ENCODE measurements around the gene TFDP2.
"Not testable (repeated sequence)": the region's sequence is repeated elsewhere in the genome, so short reads cannot be mapped to it uniquely, and the experiment has no call there.

TFDP2 gene

GRCh38 chr3:142026333-142026732, 123.0 kb downstream of the TFDP2 start:
- no peaks in the 10 kb centered on the region for H3K27me3 ChIP-seq (ENCODE audit: insufficient read depth, low read length)
- H3K4me3 ChIP-seq (ENCODE audit: low read depth, low read length): peak overlapping the region; percentile 86; the same call in 1 of the 2 replicates
- H3K27ac ChIP-seq (ENCODE audit: low read depth, low read length): no peak overlapping the region

GRCh38 chr3:142022381-142022780, 127.0 kb downstream of the TFDP2 start:
- Histone ChIP-seq H3K4me1 (ENCODE audit: control insufficient read depth, insufficient read depth, low read length, unreplicated experiment) (peaks cover 16% of the 10 kb centered on the region), H3K36me3 (ENCODE audit: insufficient read depth, low read length) (no peaks in the 10 kb centered on the region; the same call in 1 of the 2 replicates), H3K4me3 (ENCODE audit: low read depth, low read length) (no peak overlapping the region)

More at GRCh38 chr3:142026333-142026732, 123.0 kb downstream of the TFDP2 start:
- Histone ChIP-seq H2AFZ (ENCODE audit: low read length, unreplicated experiment) (no peak overlapping the region), H3K4me1 (ENCODE audit: control insufficient read depth, insufficient read depth, low read length, unreplicated experiment) (peaks cover 7% of the 10 kb centered on the region), H3K79me2 (ENCODE audit: control insufficient read depth, insufficient read depth, low read length, unreplicated experiment) (peaks cover 7% of the 10 kb centered on the region), H3K36me3 (ENCODE audit: insufficient read depth, low read length) (no peaks in the 10 kb centered on the region; the same call in 1 of the 2 replicates)

GRCh38 chr3:142021127-142021526, 128.2 kb downstream of the TFDP2 start:
- H3K79me2 ChIP-seq (ENCODE audit: control insufficient read depth, insufficient read depth, low read length, unreplicated experiment): peaks cover 2% of the 10 kb centered on the region
- no peaks in the 10 kb centered on the region; the same call in 1 of the 2 replicates for H3K36me3 ChIP-seq (ENCODE audit: insufficient read depth, low read length)
- no peak overlapping the region for H3K27ac ChIP-seq (ENCODE audit: low read depth, low read length)
- no peak overlapping the region for H2AFZ ChIP-seq (ENCODE audit: low read length, unreplicated experiment)
- no peaks in the 10 kb centered on the region for H3K27me3 ChIP-seq (ENCODE audit: insufficient read depth, low read length)
- no peak overlapping the region for H3K4me3 ChIP-seq (ENCODE audit: low read depth, low read length)
- H3K4me1 ChIP-seq (ENCODE audit: control insufficient read depth, insufficient read depth, low read length, unreplicated experiment): peaks cover 9% of the 10 kb centered on the region

More at GRCh38 chr3:142022381-142022780, 127.0 kb downstream of the TFDP2 start:
- no peak overlapping the region for H2AFZ ChIP-seq (ENCODE audit: low read length, unreplicated experiment)
- H3K79me2 ChIP-seq (ENCODE audit: control insufficient read depth, insufficient read depth, low read length, unreplicated experiment): peaks cover 5% of the 10 kb centered on the region
- no peaks in the 10 kb centered on the region for H3K27me3 ChIP-seq (ENCODE audit: insufficient read depth, low read length)
- no peak overlapping the region for H3K27ac ChIP-seq (ENCODE audit: low read depth, low read length)

- peaks cover 2% of the 10 kb centered on the region for H3K79me2 ChIP-seq (ENCODE audit: control insufficient read depth, insufficient read depth, low read length, unreplicated experiment)
- H3K4me3 ChIP-seq (ENCODE audit: low read depth, low read length): no peak overlapping the region
- H3K36me3 ChIP-seq (ENCODE audit: insufficient read depth, low read length): no peaks in the 10 kb centered on the region; the same call in 1 of the 2 replicates
- no peak overlapping the region for H2AFZ ChIP-seq (ENCODE audit: low read length, unreplicated experiment)
- peak overlapping the region; percentile 16; the same call in 1 of the 2 replicates for H3K27ac ChIP-seq (ENCODE audit: low read depth, low read length)
- peaks cover 9% of the 10 kb centered on the region for H3K4me1 ChIP-seq (ENCODE audit: control insufficient read depth, insufficient read depth, low read length, unreplicated experiment)
- no peaks in the 10 kb centered on the region for H3K27me3 ChIP-seq (ENCODE audit: insufficient read depth, low read length)
Measured at GRCh38 chr3:142019794-142020320, 129.5 kb downstream of the TFDP2 start.

- Histone ChIP-seq H3K36me3 (ENCODE audit: insufficient read depth, low read length) (no peaks in the 10 kb centered on the region), H3K4me3 (ENCODE audit: low read depth, low read length) (no peak overlapping the region), H3K27ac (ENCODE audit: low read depth, low read length) (no peak overlapping the region), H3K27me3 (ENCODE audit: insufficient read depth, low read length) (no peaks in the 10 kb centered on the region), H3K4me1 (ENCODE audit: control insufficient read depth, insufficient read depth, low read length, unreplicated experiment) (no peaks in the 10 kb centered on the region), H3K79me2 (ENCODE audit: control insufficient read depth, insufficient read depth, low read length, unreplicated experiment) (no peaks in the 10 kb centered on the region), H2AFZ (ENCODE audit: low read length, unreplicated experiment) (no peak overlapping the region)
Measured at GRCh38 chr3:142013993-142014392, 135.4 kb downstream of the TFDP2 start.

GRCh38 chr3:142013326-142013980, 135.9 kb downstream of the TFDP2 start:
- Histone ChIP-seq H3K79me2 (ENCODE audit: control insufficient read depth, insufficient read depth, low read length, unreplicated experiment) (no peaks in the 10 kb centered on the region), H3K27ac (ENCODE audit: low read depth, low read length) (no peak overlapping the region), H3K4me3 (ENCODE audit: low read depth, low read length) (no peak overlapping the region), H3K27me3 (ENCODE audit: insufficient read depth, low read length) (no peaks in the 10 kb centered on the region), H3K4me1 (ENCODE audit: control insufficient read depth, insufficient read depth, low read length, unreplicated experiment) (no peaks in the 10 kb centered on the region), H2AFZ (ENCODE audit: low read length, unreplicated experiment) (no peak overlapping the region), H3K36me3 (ENCODE audit: insufficient read depth, low read length) (no peaks in the 10 kb centered on the region)

GRCh38 chr3:142009029-142009428, 140.3 kb downstream of the TFDP2 start:
- H3K4me3 ChIP-seq (ENCODE audit: low read depth, low read length): no peak overlapping the region
- no peaks in the 10 kb centered on the region for H3K27me3 ChIP-seq (ENCODE audit: insufficient read depth, low read length)
- H3K36me3 ChIP-seq (ENCODE audit: insufficient read depth, low read length): peaks cover 4% of the 10 kb centered on the region; the same call in 1 of the 2 replicates
- no peaks in the 10 kb centered on the region for H3K79me2 ChIP-seq (ENCODE audit: control insufficient read depth, insufficient read depth, low read length, unreplicated experiment)
- H2AFZ ChIP-seq (ENCODE audit: low read length, unreplicated experiment): no peak overlapping the region
- H3K4me1 ChIP-seq (ENCODE audit: control insufficient read depth, insufficient read depth, low read length, unreplicated experiment): no peaks in the 10 kb centered on the region
- no peak overlapping the region for H3K27ac ChIP-seq (ENCODE audit: low read depth, low read length)

- Histone ChIP-seq H3K79me2 (ENCODE audit: control insufficient read depth, insufficient read depth, low read length, unreplicated experiment) (no peaks in the 10 kb centered on the region), H3K4me3 (ENCODE audit: low read depth, low read length) (no peak overlapping the region), H2AFZ (ENCODE audit: low read length, unreplicated experiment) (no peak overlapping the region), H3K36me3 (ENCODE audit: insufficient read depth, low read length) (peaks cover 4% of the 10 kb centered on the region; the same call in 1 of the 2 replicates), H3K27ac (ENCODE audit: low read depth, low read length) (no peak overlapping the region), H3K4me1 (ENCODE audit: control insufficient read depth, insufficient read depth, low read length, unreplicated experiment) (no peaks in the 10 kb centered on the region), H3K27me3 (ENCODE audit: insufficient read depth, low read length) (no peaks in the 10 kb centered on the region)
Measured at GRCh38 chr3:142007710-142008399, 141.5 kb downstream of the TFDP2 start.

- H3K27ac ChIP-seq (ENCODE audit: low read depth, low read length); H2AFZ ChIP-seq (ENCODE audit: low read length, unreplicated experiment); H3K4me3 ChIP-seq (ENCODE audit: low read depth, low read length); H3K4me1 ChIP-seq (ENCODE audit: control insufficient read depth, insufficient read depth, low read length, unreplicated experiment); H3K36me3 ChIP-seq (ENCODE audit: insufficient read depth, low read length); H3K79me2 ChIP-seq (ENCODE audit: control insufficient read depth, insufficient read depth, low read length, unreplicated experiment); H3K27me3 ChIP-seq (ENCODE audit: insufficient read depth, low read length): not testable (repeated sequence)
Measured at GRCh38 chr3:142004957-142005356, 144.4 kb downstream of the TFDP2 start.

- H3K4me1 ChIP-seq (ENCODE audit: control insufficient read depth, insufficient read depth, low read length, unreplicated experiment): peaks cover 3% of the 10 kb centered on the region
- H3K27ac ChIP-seq (ENCODE audit: low read depth, low read length): no peak overlapping the region
- H3K27me3 ChIP-seq (ENCODE audit: insufficient read depth, low read length): no peaks in the 10 kb centered on the region
- H3K79me2 ChIP-seq (ENCODE audit: control insufficient read depth, insufficient read depth, low read length, unreplicated experiment): no peaks in the 10 kb centered on the region
- H3K36me3 ChIP-seq (ENCODE audit: insufficient read depth, low read length): peaks cover 4% of the 10 kb centered on the region; the same call in 1 of the 2 replicates
- no peak overlapping the region for H2AFZ ChIP-seq (ENCODE audit: low read length, unreplicated experiment)
- H3K4me3 ChIP-seq (ENCODE audit: low read depth, low read length): no peak overlapping the region
Measured at GRCh38 chr3:142004025-142004424, 145.3 kb downstream of the TFDP2 start.

All from ACC112 (cell line).